Measurements from ENCODE around the gene POFUT1.

- no peak for TF ChIP-seq CTCF (IDR thresholded peaks at IDR 0.05)
- TF ChIP-seq EP300 (IDR thresholded peaks at IDR 0.05; ENCODE audit: low read depth), result no peak
- no peak for TF ChIP-seq POLR2A (IDR thresholded peaks at IDR 0.05)
- no peak for TF ChIP-seq POLR2AphosphoS5 (IDR thresholded peaks at IDR 0.05)
Measured at GRCh38 chr20:32184961-32185603, 22.6 kb upstream of the POFUT1 start.

Measured in transverse colon (tissue), 4 donors.